D721Med (cell line): ENCODE data around the gene WWTR1.

Experiments
- DNase-seq: peaks from one replicate; pipeline ENCODE4 v3.0.0; 2011; ENCODE audit warnings: low spot score; ENCODE audit not compliant: insufficient read length
- FAIRE-seq: peaks from 2 replicates; lab custom pipeline; 2011; peaks lifted over from hg19 to GRCh38; lab: Jason Lieb, UNC
- CTCF ChIP-seq: IDR thresholded peaks from 2 replicates; pipeline ENCODE4 v1.5.1; 2012; ENCODE audit warnings: mild to moderate bottlenecking, control low read depth; ENCODE audit not compliant: insufficient read depth; ENCODE audit errors: missing control alignments

The WWTR1 gene

GRCh38 chr3:149551500-149551899 is 106.3 kb downstream of the WWTR1 start:
- FAIRE-seq, result no peak

GRCh38 chr3:149548669-149549065 is 109.2 kb downstream of the WWTR1 start:
- DNase-seq (no peak), FAIRE-seq (no peak)
- no peak for TF ChIP-seq CTCF

More at GRCh38 chr3:149551500-149551899, 106.3 kb downstream of the WWTR1 start:
- DNase-seq, result no peak
- TF ChIP-seq CTCF, result no peak

- FAIRE-seq (no peak), DNase-seq (no peak)
Observed at GRCh38 chr3:149547954-149548668, 109.7 kb downstream of the WWTR1 start.

GRCh38 chr3:149547413-149547812 is 110.4 kb downstream of the WWTR1 start:
- TF ChIP-seq CTCF, result no peak
- no peak for DNase-seq
- no peak for FAIRE-seq

More at GRCh38 chr3:149547954-149548668, 109.7 kb downstream of the WWTR1 start:
- no peak for TF ChIP-seq CTCF

- no peak for DNase-seq
- no peak for FAIRE-seq
- TF ChIP-seq CTCF, result no peak
Observed at GRCh38 chr3:149545049-149545448, 112.8 kb downstream of the WWTR1 start.

- no peak for TF ChIP-seq CTCF
- DNase-seq (no peak), FAIRE-seq (no peak)
Observed at GRCh38 chr3:149542375-149543312, 115.2 kb downstream of the WWTR1 start.
